ENCODE measurements around the gene NPL. TPM values are rescaled to one million over a fixed set of nuclear protein-coding genes. Genes with fewer than 3 reads are reported as not detected.

Gene NPL
- total and polyA plus RNA-seq, 9 of the 15 experiments (the other 6 are each of a cell fraction or from before 2014, with no cell fraction given) = 9.9 to 22.3 (median 14.2) TPM

DNA sequence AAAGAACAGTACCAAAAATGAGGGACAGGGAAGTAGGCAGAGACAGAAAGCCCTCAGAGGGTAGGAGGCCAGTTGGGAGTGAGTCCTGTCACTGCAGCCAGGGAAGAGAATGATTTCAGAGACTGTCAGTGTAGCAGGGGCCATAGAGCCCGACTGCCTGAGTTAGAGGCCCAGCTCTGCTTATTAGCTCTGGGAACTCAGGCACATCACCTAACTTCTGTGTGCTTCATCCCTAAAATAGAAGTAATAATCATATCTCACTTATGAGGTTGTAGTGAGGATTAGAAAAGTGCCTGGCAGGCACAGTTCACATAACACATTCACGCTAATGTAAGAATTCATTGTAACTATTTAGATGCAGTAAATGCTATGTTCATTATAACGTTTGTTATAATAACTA lies 18.3 kb downstream of the NPL start:
- peaks cover 11% of the 10 kb centered on the region for H3K36me3 ChIP-seq (ENCODE audit: control insufficient read depth, insufficient read depth, low read length)
- no TSS peak for BruUV-seq (replicated peaks)
- H3K9ac ChIP-seq (ENCODE audit: insufficient read depth in 1 of 2, low read depth in 2 of 2, low read length in 2 of 2) = no peak overlapping the region
- no peak overlapping the region for H3K27ac ChIP-seq (ENCODE audit: extremely low read depth, low read depth, low read length)
- CTCF ChIA-PET (ENCODE audit: low intra/inter-chr PET ratio) = interaction anchor here (2.9 kb wide), 1 partner anchor 723 kb away, joined by 15 read pairs; no protein-coding TSS in a partner anchor
- intact Hi-C loops (cut with micrococcal nuclease) (no loop called here), in situ Hi-C loops (cut with MboI) (no loop called here)
- no peak overlapping the region for H3K4me2 ChIP-seq (ENCODE audit: insufficient read depth, low read length)
- no peaks in the 10 kb centered on the region for H3K4me1 ChIP-seq (replicated peaks in 1 of 2; ENCODE audit: control insufficient read depth in 2 of 2, insufficient read depth in 2 of 2, low read length in 2 of 2)
- H4K20me1 ChIP-seq (replicated peaks; ENCODE audit: control insufficient read depth, insufficient read depth, low read length) = no peaks in the 10 kb centered on the region
- FAIRE-seq (no peak), DNase-seq (ENCODE audit: extremely low read depth in 1 of 4, low spot score in 3 of 4) (no peak), ATAC-seq (no peak)
- POLR2A ChIA-PET = no interaction called here
- H3K27me3 ChIP-seq (ENCODE audit: control insufficient read depth in 2 of 2, insufficient read depth in 2 of 2, low read length in 2 of 2) = no peaks in the 10 kb centered on the region
- TF ChIP-seq, protein P1, sequence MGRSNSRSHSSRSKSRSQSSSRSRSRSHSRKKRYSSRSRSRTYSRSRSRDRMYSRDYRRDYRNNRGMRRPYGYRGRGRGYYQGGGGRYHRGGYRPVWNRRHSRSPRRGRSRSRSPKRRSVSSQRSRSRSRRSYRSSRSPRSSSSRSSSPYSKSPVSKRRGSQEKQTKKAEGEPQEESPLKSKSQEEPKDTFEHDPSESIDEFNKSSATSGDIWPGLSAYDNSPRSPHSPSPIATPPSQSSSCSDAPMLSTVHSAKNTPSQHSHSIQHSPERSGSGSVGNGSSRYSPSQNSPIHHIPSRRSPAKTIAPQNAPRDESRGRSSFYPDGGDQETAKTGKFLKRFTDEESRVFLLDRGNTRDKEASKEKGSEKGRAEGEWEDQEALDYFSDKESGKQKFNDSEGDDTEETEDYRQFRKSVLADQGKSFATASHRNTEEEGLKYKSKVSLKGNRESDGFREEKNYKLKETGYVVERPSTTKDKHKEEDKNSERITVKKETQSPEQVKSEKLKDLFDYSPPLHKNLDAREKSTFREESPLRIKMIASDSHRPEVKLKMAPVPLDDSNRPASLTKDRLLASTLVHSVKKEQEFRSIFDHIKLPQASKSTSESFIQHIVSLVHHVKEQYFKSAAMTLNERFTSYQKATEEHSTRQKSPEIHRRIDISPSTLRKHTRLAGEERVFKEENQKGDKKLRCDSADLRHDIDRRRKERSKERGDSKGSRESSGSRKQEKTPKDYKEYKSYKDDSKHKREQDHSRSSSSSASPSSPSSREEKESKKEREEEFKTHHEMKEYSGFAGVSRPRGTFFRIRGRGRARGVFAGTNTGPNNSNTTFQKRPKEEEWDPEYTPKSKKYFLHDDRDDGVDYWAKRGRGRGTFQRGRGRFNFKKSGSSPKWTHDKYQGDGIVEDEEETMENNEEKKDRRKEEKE (IDR thresholded peaks at IDR 0.05; ENCODE audit: borderline replicate concordance in 1 of 2, control insufficient read depth in 1 of 2, low read depth in 2 of 2, low read length in 1 of 2) = no peak
- TF ChIP-seq BHLHE40 (IDR thresholded peaks at IDR 0.05; ENCODE audit: low read length) = no peak
- no peak for TF ChIP-seq SUPT5H (IDR thresholded peaks at IDR 0.05)
- no peak for TF ChIP-seq RNF2 (IDR thresholded peaks at IDR 0.05)
- TF ChIP-seq MECOM (CRISPR knock-in tag; IDR thresholded peaks at IDR 0.05) = no peak
- TF ChIP-seq STAT5A (IDR thresholded peaks at IDR 0.05; ENCODE audit: borderline replicate concordance, low read length) = no peak
- TF ChIP-seq BCL6 (CRISPR knock-in tag; IDR thresholded peaks at IDR 0.05) = no peak
- no peak overlapping the region for H2AFZ ChIP-seq (ENCODE audit: low read depth, low read length)
- H3K9me3 ChIP-seq (replicated peaks; ENCODE audit: control insufficient read depth, insufficient read depth, low read depth, low read length) = no peaks in the 10 kb centered on the region
- H3K9me1 ChIP-seq (ENCODE audit: control insufficient read depth, insufficient read depth, low read length) = no peaks in the 10 kb centered on the region
- H3K4me3 ChIP-seq = no peak overlapping the region
- 63% methylated on average over 3 of the region's 3 CpGs for WGBS (ENCODE audit: insufficient coverage, low coverage, missing lambda C conversion rate)
- no peaks in the 10 kb centered on the region for H3K79me2 ChIP-seq (ENCODE audit: control insufficient read depth, insufficient read depth, low read length)

Measured in K562 (cell line).